ENCODE results near the gene TSEN34. TPM values are rescaled to one million over a fixed set of nuclear protein-coding genes. Genes with fewer than 3 reads are reported as not detected.
A peak's percentile ranks its signal among the peaks of the same experiment; 100 is the strongest.
"Not testable (repeated sequence)": the region's sequence is repeated elsewhere in the genome, so short reads cannot be mapped to it uniquely, and the experiment has no call there.

The TSEN34 gene
- total and polyA plus RNA-seq, 4 donors, result 21.5 to 46.3 (median 26.3) TPM

GRCh38 chr19:54168174-54168917 lies 22.8 kb upstream of the TSEN34 start:
- DNase-seq (peak; percentile 95 to 99), ATAC-seq (ENCODE audit: low FRiP score) (peak; percentile 92)
- intact Hi-C loops (cut with DNase I), result loop anchor here (2.0 to 5.0 kb wide), 2 partner anchors 34 to 62 kb away; partner anchors contain the start of gene RPS9 (in 1 of the 2)
- H3K27ac ChIP-seq (ENCODE audit: low read depth in 1 of 2, low read length in 2 of 2), result no peak overlapping the region
- H3K4me1 ChIP-seq (ENCODE audit: control insufficient read depth in 1 of 2, insufficient read depth in 2 of 2, low read length in 2 of 2), result no peaks in the 10 kb centered on the region
- H3K4me3 ChIP-seq (ENCODE audit: low read length in 2 of 2), result no peak overlapping the region
- no peaks in the 10 kb centered on the region for H3K9me3 ChIP-seq (ENCODE audit: control insufficient read depth, low read length)
- WGBS, 2 donors, result 19 to 26% methylated on average over 25 of the region's 25 CpGs
- H3K27me3 ChIP-seq (ENCODE audit: control insufficient read depth in 1 of 2, insufficient read depth in 2 of 2, low read length in 1 of 2), result no peaks in the 10 kb centered on the region
- H3K36me3 ChIP-seq (ENCODE audit: control insufficient read depth in 1 of 2, insufficient read depth in 2 of 2, low read length in 1 of 2), result no peaks in the 10 kb centered on the region

- intact Hi-C loops (cut with DNase I), result loop anchor here (1.0 to 5.0 kb wide), 3 partner anchors 33 to 62 kb away; partner anchors contain the start of gene RPS9 (in 1 of the 2)
- Histone ChIP-seq H3K9me3 (ENCODE audit: control insufficient read depth, low read length) (no peaks in the 10 kb centered on the region), H3K4me1 (ENCODE audit: control insufficient read depth in 1 of 2, insufficient read depth in 2 of 2, low read length in 2 of 2) (no peaks in the 10 kb centered on the region), H3K4me3 (ENCODE audit: low read length in 2 of 2) (no peak overlapping the region), H3K36me3 (ENCODE audit: control insufficient read depth in 1 of 2, insufficient read depth in 2 of 2, low read length in 1 of 2) (no peaks in the 10 kb centered on the region), H3K27ac (ENCODE audit: low read depth in 1 of 2, low read length in 2 of 2) (no peak overlapping the region), H3K27me3 (ENCODE audit: control insufficient read depth in 1 of 2, insufficient read depth in 2 of 2, low read length in 1 of 2) (no peaks in the 10 kb centered on the region)
- 89% methylated on average over 21 of the region's 21 CpGs for WGBS, 2 donors
- DNase-seq (no peak), ATAC-seq (ENCODE audit: low FRiP score) (no peak)
Measured at GRCh38 chr19:54169149-54169740, 21.9 kb upstream of the TSEN34 start.

- DNase-seq; H3K4me1 ChIP-seq (ENCODE audit: control insufficient read depth in 1 of 2, insufficient read depth in 2 of 2, low read length in 2 of 2); H3K9me3 ChIP-seq (ENCODE audit: control insufficient read depth, low read length); ATAC-seq (ENCODE audit: low FRiP score); H3K27ac ChIP-seq (ENCODE audit: low read depth in 1 of 2, low read length in 2 of 2); H3K36me3 ChIP-seq (ENCODE audit: control insufficient read depth in 1 of 2, insufficient read depth in 2 of 2, low read length in 1 of 2); intact Hi-C loops (cut with DNase I); H3K27me3 ChIP-seq (ENCODE audit: control insufficient read depth in 1 of 2, insufficient read depth in 2 of 2, low read length in 1 of 2); H3K4me3 ChIP-seq (ENCODE audit: low read length in 2 of 2): not testable (repeated sequence)
- whole genome bisulfite sequencing, 2 donors, result 62 to 73% methylated on average over 12 to 20 of the region's 23 CpGs
Measured at GRCh38 chr19:54171736-54172431, 19.2 kb upstream of the TSEN34 start.

- Histone ChIP-seq H3K9me3 (ENCODE audit: control insufficient read depth, low read length) (no peaks in the 10 kb centered on the region), H3K27me3 (ENCODE audit: control insufficient read depth in 1 of 2, insufficient read depth in 2 of 2, low read length in 1 of 2) (no peaks in the 10 kb centered on the region), H3K36me3 (ENCODE audit: control insufficient read depth in 1 of 2, insufficient read depth in 2 of 2, low read length in 1 of 2) (no peaks in the 10 kb centered on the region), H3K27ac (ENCODE audit: low read depth in 1 of 2, low read length in 2 of 2) (no peak within 1 kb of the TSS), H3K4me3 (ENCODE audit: low read length in 2 of 2) (no peak within 1 kb of the TSS), H3K4me1 (ENCODE audit: control insufficient read depth in 1 of 2, insufficient read depth in 2 of 2, low read length in 2 of 2) (no peaks in the 10 kb centered on the region)
- 9% methylated on average over 13 of the region's 13 CpGs for WGBS, 2 donors
- DNase-seq (no peak), ATAC-seq (ENCODE audit: low FRiP score) (no peak)
- intact Hi-C loops (cut with DNase I), result no loop called here
Measured at GRCh38 chr19:54172471-54173358, 18.4 kb upstream of the TSEN34 start, which contains the start of gene TMC4. TMC4 (minus strand) TSS chr19:54173160; CDS start chr19:54173117, 43 bp downstream.

GRCh38 chr19:54173359-54173699 lies 17.8 kb upstream of the TSEN34 start:
- 41 to 46% methylated on average over 15 of the region's 15 CpGs for WGBS, 2 donors
- no peak overlapping the region for H3K27ac ChIP-seq (ENCODE audit: low read depth in 1 of 2, low read length in 2 of 2)
- no peaks in the 10 kb centered on the region for H3K27me3 ChIP-seq (ENCODE audit: control insufficient read depth in 1 of 2, insufficient read depth in 2 of 2, low read length in 1 of 2)
- H3K9me3 ChIP-seq (ENCODE audit: control insufficient read depth, low read length), result no peaks in the 10 kb centered on the region
- H3K4me1 ChIP-seq (ENCODE audit: control insufficient read depth in 1 of 2, insufficient read depth in 2 of 2, low read length in 2 of 2), result no peaks in the 10 kb centered on the region
- no peak for ATAC-seq (ENCODE audit: low FRiP score)
- H3K36me3 ChIP-seq (ENCODE audit: control insufficient read depth in 1 of 2, insufficient read depth in 2 of 2, low read length in 1 of 2), result no peaks in the 10 kb centered on the region
- no peak overlapping the region for H3K4me3 ChIP-seq (ENCODE audit: low read length in 2 of 2)
- no peak for DNase-seq
- intact Hi-C loops (cut with DNase I), result no loop called here

GRCh38 chr19:54173951-54174834 lies 16.9 kb upstream of the TSEN34 start:
- DNase-seq (no peak), ATAC-seq (ENCODE audit: low FRiP score) (no peak)
- Histone ChIP-seq H3K27ac (ENCODE audit: low read depth in 1 of 2, low read length in 2 of 2) (no peak overlapping the region), H3K36me3 (ENCODE audit: control insufficient read depth in 1 of 2, insufficient read depth in 2 of 2, low read length in 1 of 2) (no peaks in the 10 kb centered on the region), H3K27me3 (ENCODE audit: control insufficient read depth in 1 of 2, insufficient read depth in 2 of 2, low read length in 1 of 2) (no peaks in the 10 kb centered on the region), H3K4me3 (ENCODE audit: low read length in 2 of 2) (no peak overlapping the region), H3K9me3 (ENCODE audit: control insufficient read depth, low read length) (no peaks in the 10 kb centered on the region), H3K4me1 (ENCODE audit: control insufficient read depth in 1 of 2, insufficient read depth in 2 of 2, low read length in 2 of 2) (no peaks in the 10 kb centered on the region)
- 74 to 79% methylated on average over 25 of the region's 25 CpGs for WGBS, 2 donors
- intact Hi-C loops (cut with DNase I), result no loop called here

- Histone ChIP-seq H3K27me3 (ENCODE audit: control insufficient read depth in 1 of 2, insufficient read depth in 2 of 2, low read length in 1 of 2) (no peaks in the 10 kb centered on the region), H3K9me3 (ENCODE audit: control insufficient read depth, low read length) (no peaks in the 10 kb centered on the region), H3K4me3 (ENCODE audit: low read length in 2 of 2) (no peak overlapping the region), H3K36me3 (ENCODE audit: control insufficient read depth in 1 of 2, insufficient read depth in 2 of 2, low read length in 1 of 2) (peaks cover 0 to 2% of the 10 kb centered on the region in 2 donors), H3K27ac (ENCODE audit: low read depth in 1 of 2, low read length in 2 of 2) (no peak overlapping the region), H3K4me1 (ENCODE audit: control insufficient read depth in 1 of 2, insufficient read depth in 2 of 2, low read length in 2 of 2) (no peaks in the 10 kb centered on the region)
- intact Hi-C loops (cut with DNase I), result no loop called here
- DNase-seq (peak in 1 of 2 donors; percentile 47), ATAC-seq (ENCODE audit: low FRiP score) (peak; percentile 61)
- WGBS, 2 donors, result 65 to 67% methylated on average over 23 of the region's 23 CpGs
Measured at GRCh38 chr19:54178581-54179261, 12.4 kb upstream of the TSEN34 start.

Data from aorta (tissue), 5 donors.